ENCODE results near the gene TRAF2. TPM values are rescaled to one million over a fixed set of nuclear protein-coding genes. Genes with fewer than 3 reads are reported as not detected.

The TRAF2 gene
- total RNA-seq, 4 donors from 2014 or later = 5.0 to 10.8 (median 10.6) TPM

- peaks cover 7 to 53% (median 9%) of the 10 kb centered on the region in 3 donors for H3K36me3 ChIP-seq
- H3K4me3 ChIP-seq = no peak overlapping the region
- no peaks in the 10 kb centered on the region for H3K9me3 ChIP-seq
- TF ChIP-seq, protein P1, sequence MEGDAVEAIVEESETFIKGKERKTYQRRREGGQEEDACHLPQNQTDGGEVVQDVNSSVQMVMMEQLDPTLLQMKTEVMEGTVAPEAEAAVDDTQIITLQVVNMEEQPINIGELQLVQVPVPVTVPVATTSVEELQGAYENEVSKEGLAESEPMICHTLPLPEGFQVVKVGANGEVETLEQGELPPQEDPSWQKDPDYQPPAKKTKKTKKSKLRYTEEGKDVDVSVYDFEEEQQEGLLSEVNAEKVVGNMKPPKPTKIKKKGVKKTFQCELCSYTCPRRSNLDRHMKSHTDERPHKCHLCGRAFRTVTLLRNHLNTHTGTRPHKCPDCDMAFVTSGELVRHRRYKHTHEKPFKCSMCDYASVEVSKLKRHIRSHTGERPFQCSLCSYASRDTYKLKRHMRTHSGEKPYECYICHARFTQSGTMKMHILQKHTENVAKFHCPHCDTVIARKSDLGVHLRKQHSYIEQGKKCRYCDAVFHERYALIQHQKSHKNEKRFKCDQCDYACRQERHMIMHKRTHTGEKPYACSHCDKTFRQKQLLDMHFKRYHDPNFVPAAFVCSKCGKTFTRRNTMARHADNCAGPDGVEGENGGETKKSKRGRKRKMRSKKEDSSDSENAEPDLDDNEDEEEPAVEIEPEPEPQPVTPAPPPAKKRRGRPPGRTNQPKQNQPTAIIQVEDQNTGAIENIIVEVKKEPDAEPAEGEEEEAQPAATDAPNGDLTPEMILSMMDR (IDR thresholded peaks at IDR 0.05) = no peak
- TF ChIP-seq EP300 (IDR thresholded peaks at IDR 0.05) (no peak), POLR2A (IDR thresholded peaks at IDR 0.05) (no peak)
- H3K4me1 ChIP-seq = peaks cover 3 to 49% (median 20%) of the 10 kb centered on the region in 4 donors
- WGBS, 2 donors = 90 to 92% methylated on average over 19 to 21 of the region's 22 CpGs
- H3K27me3 ChIP-seq = no peaks in the 10 kb centered on the region
- no peak for DNase-seq (ENCODE audit: low spot score in 2 of 2)
- H3K27ac ChIP-seq = no peak overlapping the region
These were observed 25.1 kb upstream of the TRAF2 start for GRCh38 chr9:136860933-136861873.

DNA sequence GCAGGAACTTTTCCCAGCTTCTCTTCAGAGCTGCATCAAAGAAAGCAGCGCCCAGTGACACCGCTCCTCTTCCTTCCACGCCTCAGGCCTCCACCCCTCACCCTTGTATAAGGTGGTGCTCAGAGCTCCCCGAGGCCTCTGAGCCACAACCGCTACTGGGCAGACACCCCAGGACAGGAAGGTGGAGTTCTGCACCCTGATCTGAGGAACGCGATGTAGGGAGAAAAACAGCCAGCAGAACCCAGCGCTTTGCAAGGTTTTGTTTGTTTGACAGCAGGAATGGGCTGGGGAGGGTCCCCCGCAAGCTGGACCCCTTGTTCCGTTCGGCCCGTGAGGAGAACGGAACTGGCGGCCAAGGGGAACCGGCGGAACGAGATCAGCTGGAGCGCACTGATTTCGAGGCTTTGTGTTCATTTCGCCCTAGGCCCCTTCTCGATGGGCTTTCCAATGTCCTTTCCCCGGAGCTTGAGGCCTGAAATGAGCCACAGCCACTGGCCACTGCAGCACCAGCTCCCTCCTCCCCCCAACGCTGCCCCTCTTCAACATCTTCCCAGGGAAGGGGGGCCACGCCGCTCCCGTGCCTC lies 24.4 kb upstream of the TRAF2 start:
- WGBS, 2 donors = 84 to 88% methylated on average over 25 to 26 of the region's 26 CpGs
- no peak for DNase-seq (ENCODE audit: low spot score in 2 of 2)
- Histone ChIP-seq H3K4me3 (no peak overlapping the region), H3K9me3 (no peaks in the 10 kb centered on the region), H3K36me3 (peaks cover 7 to 53% (median 9%) of the 10 kb centered on the region in 3 donors), H3K4me1 (peaks cover 3 to 52% (median 21%) of the 10 kb centered on the region in 4 donors), H3K27me3 (no peaks in the 10 kb centered on the region), H3K27ac (no peak overlapping the region)
- TF ChIP-seq POLR2A (IDR thresholded peaks at IDR 0.05) = no peak

DNA sequence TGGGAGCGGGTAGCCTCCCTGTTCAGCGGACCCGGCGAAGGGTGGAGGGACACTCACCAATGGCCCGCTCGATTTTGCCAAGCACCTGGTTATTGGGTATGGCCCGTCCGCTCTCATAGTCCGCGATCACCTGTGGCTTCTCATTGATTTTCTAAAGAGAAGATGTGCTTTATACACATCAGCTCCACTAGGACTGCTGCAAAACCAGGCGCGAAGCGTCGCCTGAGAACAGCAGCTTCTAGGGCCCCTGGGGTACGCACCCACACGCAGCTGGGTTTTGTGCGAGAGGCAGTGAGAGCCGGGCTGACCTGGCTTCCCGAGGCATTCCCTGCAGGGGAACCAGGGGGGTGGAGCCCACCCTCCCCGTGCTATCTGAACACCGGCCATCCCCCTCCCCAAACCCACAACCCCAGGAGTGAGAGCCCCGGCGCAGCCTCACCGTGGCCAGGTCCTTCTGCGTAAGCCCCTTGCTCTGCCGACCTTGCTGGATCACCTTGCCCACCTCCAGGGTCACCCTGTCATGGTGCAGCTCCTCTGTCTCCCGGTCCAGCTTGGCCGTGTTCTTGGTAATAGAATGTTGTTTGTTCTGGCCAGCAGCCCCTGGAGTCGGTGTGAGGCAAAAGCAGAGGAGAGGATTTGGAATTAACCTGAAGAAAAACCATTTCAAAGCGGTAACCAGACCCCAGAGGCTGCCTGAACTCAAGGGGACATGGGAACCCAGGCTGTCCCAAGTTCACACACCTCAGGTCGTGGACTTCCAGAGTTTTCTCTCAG lies 23.3 kb upstream of the TRAF2 start:
- Histone ChIP-seq H3K9me3 (no peaks in the 10 kb centered on the region), H3K27me3 (no peaks in the 10 kb centered on the region), H3K4me1 (peaks cover 3 to 58% (median 22%) of the 10 kb centered on the region in 4 donors), H3K27ac (no peak overlapping the region), H3K36me3 (peaks cover 7 to 54% (median 9%) of the 10 kb centered on the region in 3 donors), H3K4me3 (no peak overlapping the region)
- TF ChIP-seq POLR2A (IDR thresholded peaks at IDR 0.05) = no peak
- TF ChIP-seq EP300 (IDR thresholded peaks at IDR 0.05) = no peak
- TF ChIP-seq, protein P1 (IDR thresholded peaks at IDR 0.05) = no peak
- no peak for DNase-seq (ENCODE audit: low spot score in 2 of 2)
- WGBS, 2 donors = 88 to 93% methylated on average over 26 to 30 of the region's 31 CpGs

DNA sequence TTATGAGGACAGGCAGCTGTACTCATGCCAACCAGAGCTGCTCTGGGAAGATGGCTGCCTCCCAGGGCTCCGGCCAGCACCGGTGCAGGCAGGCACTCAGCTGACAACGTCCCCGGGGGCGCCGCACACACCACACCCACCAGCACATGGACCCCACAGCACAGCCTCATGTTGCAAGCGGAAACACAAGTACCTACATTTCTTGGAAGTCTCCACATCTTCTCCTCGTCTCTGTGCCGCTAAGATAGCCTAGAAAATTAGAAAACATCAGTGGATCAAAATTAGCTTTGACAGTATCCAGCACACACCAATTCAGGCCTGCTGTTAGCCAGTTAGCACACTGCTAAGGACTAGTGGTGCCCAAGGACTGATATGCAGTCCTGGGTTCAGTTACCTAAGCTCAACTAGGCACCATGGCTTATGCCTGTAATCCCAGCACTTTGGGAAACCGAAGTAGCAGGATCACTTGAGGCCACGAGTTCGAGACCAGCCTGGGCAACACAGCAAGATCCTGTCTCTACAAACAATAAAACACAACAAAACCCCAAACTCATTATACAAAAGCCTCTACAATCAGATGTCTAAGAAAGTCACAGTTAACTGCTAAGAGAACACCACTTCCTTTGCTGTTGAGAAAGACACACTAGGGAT lies 22.6 kb upstream of the TRAF2 start:
- H3K27ac ChIP-seq = no peak overlapping the region
- H3K27me3 ChIP-seq = no peaks in the 10 kb centered on the region
- WGBS, 2 donors = 89 to 94% methylated on average over 11 to 12 of the region's 12 CpGs
- TF ChIP-seq POLR2A (IDR thresholded peaks at IDR 0.05) = no peak
- no peak for TF ChIP-seq EP300 (IDR thresholded peaks at IDR 0.05)
- TF ChIP-seq, protein P1 (IDR thresholded peaks at IDR 0.05) = no peak
- DNase-seq (ENCODE audit: low spot score in 2 of 2) = no peak
- H3K4me3 ChIP-seq = no peak overlapping the region
- peaks cover 7 to 55% (median 9%) of the 10 kb centered on the region in 3 donors for H3K36me3 ChIP-seq
- H3K9me3 ChIP-seq = no peaks in the 10 kb centered on the region
- H3K4me1 ChIP-seq = peaks cover 3 to 55% (median 21%) of the 10 kb centered on the region in 4 donors

Measured in tibial nerve (tissue), 4 donors.